Measurements from ENCODE around the gene NSUN5. TPM values are rescaled to one million over a fixed set of nuclear protein-coding genes. Genes with fewer than 3 reads are reported as not detected.

NSUN5 gene
- total and polyA plus RNA-seq, 9 of the 15 experiments (the other 6 are each of a cell fraction or from before 2014, with no cell fraction given), result 4.7 to 115 (median 43.0) TPM

- H3K4me2 ChIP-seq (ENCODE audit: insufficient read depth, low read length), result no peak overlapping the region
- H3K9me1 ChIP-seq (ENCODE audit: control insufficient read depth, insufficient read depth, low read length), result no peaks in the 10 kb centered on the region
- H3K4me3 ChIP-seq, result no peak overlapping the region
- no peak overlapping the region for H3K27ac ChIP-seq (ENCODE audit: extremely low read depth, low read depth, low read length)
- DNase-seq (ENCODE audit: extremely low read depth in 1 of 4, low spot score in 3 of 4) (no peak), ATAC-seq (no peak), FAIRE-seq (no peak)
- peaks cover 46% of the 10 kb centered on the region; the same call in 2 of the 3 replicates for H3K36me3 ChIP-seq (ENCODE audit: control insufficient read depth, insufficient read depth, low read length)
- H3K9me3 ChIP-seq (replicated peaks; ENCODE audit: control insufficient read depth, insufficient read depth, low read depth, low read length), result no peaks in the 10 kb centered on the region
- H2AFZ ChIP-seq (ENCODE audit: low read depth, low read length), result no peak overlapping the region
- intact Hi-C loops (cut with micrococcal nuclease), result no loop called here
- peak overlapping the region in 1 of 2 experiments; percentile 64; a peak in 2 of 4 replicates for H3K9ac ChIP-seq (ENCODE audit: insufficient read depth in 1 of 2, low read depth in 2 of 2, low read length in 2 of 2)
- POLR2A ChIA-PET, result no interaction called here
- peaks cover under 1 to 16% of the 10 kb centered on the region in 2 experiments; a peak in 3 of 5 replicates for H3K4me1 ChIP-seq (replicated peaks in 1 of 2; ENCODE audit: control insufficient read depth in 2 of 2, insufficient read depth in 2 of 2, low read length in 2 of 2)
- peaks cover 26% of the 10 kb centered on the region for H3K79me2 ChIP-seq (ENCODE audit: control insufficient read depth, insufficient read depth, low read length)
- H4K20me1 ChIP-seq (replicated peaks; ENCODE audit: control insufficient read depth, insufficient read depth, low read length), result no peaks in the 10 kb centered on the region
- no peaks in the 10 kb centered on the region for H3K27me3 ChIP-seq (ENCODE audit: control insufficient read depth in 2 of 2, insufficient read depth in 2 of 2, low read length in 2 of 2)
- 93% methylated on average over 14 of the region's 14 CpGs for WGBS (ENCODE audit: insufficient coverage, low coverage, missing lambda C conversion rate)
- no peak for TF ChIP-seq PPARD (CRISPR knock-in tag; IDR thresholded peaks at IDR 0.05)
- no peak for TF ChIP-seq IRF9 (tag; IDR thresholded peaks at IDR 0.05)
- TF ChIP-seq ATF1 (CRISPR knock-in tag; IDR thresholded peaks at IDR 0.05), result no peak
- no peak for TF ChIP-seq ATF1 (tag; IDR thresholded peaks at IDR 0.05)
- TF ChIP-seq MCM2 (IDR thresholded peaks at IDR 0.05; ENCODE audit: low read depth), result no peak
- CTCF ChIA-PET (ENCODE audit: low intra/inter-chr PET ratio), result no interaction called here
- in situ Hi-C loops (cut with MboI), result no loop called here
- BruUV-seq (replicated peaks), result no TSS peak
Observed at GRCh38 chr7:73304071-73304470, 4.6 kb downstream of the NSUN5 start.

- intact Hi-C loops (cut with micrococcal nuclease), result no loop called here
- TF ChIP-seq POLR2G (IDR thresholded peaks at IDR 0.05; ENCODE audit: low read depth, low read length) (0 out of 2 replicates have a peak, but pooled peaks have one; percentile 20), MYBL2 (IDR thresholded peaks at IDR 0.05; ENCODE audit: low read depth) (no peak), MYBL2 (CRISPR knock-in tag; IDR thresholded peaks at IDR 0.05; ENCODE audit: borderline replicate concordance) (no peak), ZZZ3 (IDR thresholded peaks at IDR 0.05) (no peak), RBFOX2 (IDR thresholded peaks at IDR 0.05; ENCODE audit: low read depth, low read length) (peak; percentile 46), POU5F1 (IDR thresholded peaks at IDR 0.05; ENCODE audit: borderline replicate concordance, low read depth, low read length, partially characterized antibody) (no peak)
- H3K9ac ChIP-seq (ENCODE audit: insufficient read depth in 1 of 2, low read depth in 2 of 2, low read length in 2 of 2), result no peak overlapping the region
Observed at GRCh38 chr7:73303546-73303945, 5.1 kb downstream of the NSUN5 start.

More at GRCh38 chr7:73303546-73303945, 5.1 kb downstream of the NSUN5 start:
- no peaks in the 10 kb centered on the region for H4K20me1 ChIP-seq (replicated peaks; ENCODE audit: control insufficient read depth, insufficient read depth, low read length)
- CTCF ChIA-PET (ENCODE audit: low intra/inter-chr PET ratio), result no interaction called here
- H3K4me2 ChIP-seq (ENCODE audit: insufficient read depth, low read length), result no peak overlapping the region
- no peaks in the 10 kb centered on the region for H3K9me1 ChIP-seq (ENCODE audit: control insufficient read depth, insufficient read depth, low read length)
- DNase-seq (ENCODE audit: extremely low read depth in 1 of 4, low spot score in 3 of 4) (no peak), ATAC-seq (no peak), FAIRE-seq (no peak)
- no peak overlapping the region for H2AFZ ChIP-seq (ENCODE audit: low read depth, low read length)
- peaks cover 0 to 12% of the 10 kb centered on the region in 2 experiments; a peak in 3 of 5 replicates for H3K4me1 ChIP-seq (replicated peaks in 1 of 2; ENCODE audit: control insufficient read depth in 2 of 2, insufficient read depth in 2 of 2, low read length in 2 of 2)
- BruUV-seq (replicated peaks), result no TSS peak
- peaks cover 46% of the 10 kb centered on the region; the same call in 2 of the 3 replicates for H3K36me3 ChIP-seq (ENCODE audit: control insufficient read depth, insufficient read depth, low read length)
- 94% methylated on average over 22 of the region's 26 CpGs for WGBS (ENCODE audit: insufficient coverage, low coverage, missing lambda C conversion rate)
- peaks cover 22% of the 10 kb centered on the region for H3K79me2 ChIP-seq (ENCODE audit: control insufficient read depth, insufficient read depth, low read length)
- no peak overlapping the region for H3K4me3 ChIP-seq
- no peak overlapping the region for H3K27ac ChIP-seq (ENCODE audit: extremely low read depth, low read depth, low read length)
- H3K27me3 ChIP-seq (ENCODE audit: control insufficient read depth in 2 of 2, insufficient read depth in 2 of 2, low read length in 2 of 2), result no peaks in the 10 kb centered on the region
- H3K9me3 ChIP-seq (replicated peaks; ENCODE audit: control insufficient read depth, insufficient read depth, low read depth, low read length), result no peaks in the 10 kb centered on the region
- POLR2A ChIA-PET, result no interaction called here
- in situ Hi-C loops (cut with MboI), result no loop called here

Data from K562 (cell line).